Parathyroid adenoma (tissue), 2 donors: ENCODE data around the gene CACNA1S.

Experiments
- H2AFZ ChIP-seq: fragments of 300-600 bp; sonication (generic); one replicate; pipeline ENCODE4 v1.7.0; 2017; ENCODE audit warnings: antibody characterized with exemption, mild to moderate bottlenecking
- H3K27ac ChIP-seq: fragments of 300-600 bp; sonication (generic); one replicate; pipeline ENCODE4 v1.7.0; 2017
- H3K27me3 ChIP-seq: fragments of 300-600 bp; sonication (generic); one replicate; pipeline ENCODE4 v1.7.0; 2017; ENCODE audit warnings: low read length; ENCODE audit not compliant: control insufficient read depth, insufficient read depth
- H3K36me3 ChIP-seq: fragments of 300-600 bp; sonication (generic); one replicate; pipeline ENCODE4 v1.7.0; 2017; ENCODE audit warnings: low read length; ENCODE audit not compliant: control insufficient read depth, insufficient read depth
- H3K4me1 ChIP-seq: fragments of 300-600 bp; sonication (generic); one replicate; pipeline ENCODE4 v1.7.0; 2017; ENCODE audit warnings: control low read depth
- H3K4me2 ChIP-seq: fragments of 300-600 bp; sonication (generic); one replicate; pipeline ENCODE4 v1.7.0; 2017; ENCODE audit warnings: low read length
- H3K4me3 ChIP-seq: fragments of 300-600 bp; sonication (generic); one replicate; pipeline ENCODE4 v1.7.0; 2017; ENCODE audit warnings: low read depth, low read length
- H3K79me2 ChIP-seq: fragments of 300-600 bp; sonication (generic); one replicate; pipeline ENCODE4 v1.7.0; 2017; ENCODE audit warnings: control low read depth
- H3K9ac ChIP-seq: fragments of 300-600 bp; sonication (generic); one replicate; pipeline ENCODE4 v1.7.0; 2017; ENCODE audit warnings: mild to moderate bottlenecking
- H3K9me3 ChIP-seq: fragments of 300-600 bp; sonication (generic); one replicate; pipeline ENCODE4 v1.7.0; 2017; ENCODE audit warnings: low read length; ENCODE audit not compliant: control insufficient read depth
- CTCF ChIP-seq: fragments of 300-600 bp; sonication (generic); IDR thresholded peaks from one replicate; pipeline ENCODE4 v1.7.0; 2017; ENCODE audit warnings: antibody characterized with exemption, mild to moderate bottlenecking
- donor health status: primary hyperparathyroidism.

The CACNA1S gene

GRCh38 chr1:201023517-201023902, 88.7 kb downstream of the CACNA1S start, which contains the start of gene KIF21B:
Gene KIF21B (minus strand): TSS chr1:201023714. CDS start chr1:201023383, 331 bp downstream.
- Histone ChIP-seq H3K79me2 (peaks cover 5% of the 10 kb centered on the region), H3K4me1 (peaks cover 18% of the 10 kb centered on the region), H3K4me2 (peak within 1 kb of the TSS; percentile 76), H3K9me3 (no peaks in the 10 kb centered on the region), H3K36me3 (no peaks in the 10 kb centered on the region), H2AFZ (peak within 1 kb of the TSS; percentile 53), H3K27ac (peak within 1 kb of the TSS; percentile 73), H3K4me3 (peak within 1 kb of the TSS; percentile 55), H3K27me3 (no peaks in the 10 kb centered on the region), H3K9ac (no peak within 1 kb of the TSS)
- no peak for TF ChIP-seq CTCF

GRCh38 chr1:201022820-201023516, 89.3 kb downstream of the CACNA1S start:
- Histone ChIP-seq H3K9ac (no peak overlapping the region), H2AFZ (peak overlapping the region; percentile 53), H3K4me1 (peaks cover 19% of the 10 kb centered on the region)

GRCh38 chr1:201022493-201022819, 89.8 kb downstream of the CACNA1S start:
- Histone ChIP-seq H3K9ac (no peak overlapping the region), H2AFZ (peak overlapping the region; percentile 53), H3K79me2 (peaks cover 5% of the 10 kb centered on the region), H3K9me3 (no peaks in the 10 kb centered on the region), H3K4me3 (peak overlapping the region; percentile 55), H3K4me2 (peak overlapping the region; percentile 76), H3K4me1 (peaks cover 23% of the 10 kb centered on the region), H3K27me3 (no peaks in the 10 kb centered on the region), H3K27ac (peak overlapping the region; percentile 73), H3K36me3 (no peaks in the 10 kb centered on the region)
- TF ChIP-seq CTCF: no peak

More at GRCh38 chr1:201022820-201023516, 89.3 kb downstream of the CACNA1S start:
- no peaks in the 10 kb centered on the region for H3K27me3 ChIP-seq
- H3K27ac ChIP-seq: peak overlapping the region; percentile 73
- no peaks in the 10 kb centered on the region for H3K9me3 ChIP-seq
- H3K4me2 ChIP-seq: peak overlapping the region; percentile 76
- no peak for TF ChIP-seq CTCF
- no peaks in the 10 kb centered on the region for H3K36me3 ChIP-seq
- peak overlapping the region; percentile 55 for H3K4me3 ChIP-seq
- H3K79me2 ChIP-seq: peaks cover 5% of the 10 kb centered on the region

GRCh38 chr1:201021630-201022492, 90.4 kb downstream of the CACNA1S start:
- Histone ChIP-seq H3K9me3 (no peaks in the 10 kb centered on the region), H3K4me1 (peaks cover 28% of the 10 kb centered on the region), H3K27ac (peak overlapping the region; percentile 73), H3K27me3 (no peaks in the 10 kb centered on the region), H3K9ac (no peak overlapping the region), H3K4me3 (no peak overlapping the region), H3K79me2 (peaks cover 5% of the 10 kb centered on the region), H3K36me3 (no peaks in the 10 kb centered on the region), H3K4me2 (no peak overlapping the region), H2AFZ (no peak overlapping the region)
- no peak for TF ChIP-seq CTCF
